GM21529 (cell line): Measurements from ENCODE around the gene GLDC.

Experiments used
- ATAC-seq: cut with Tn5 transposase; IDR thresholded peaks from one replicate; pipeline ENCODE4 v1.9.1; 2021; ENCODE audit not compliant: unreplicated experiment

The GLDC gene

DNA sequence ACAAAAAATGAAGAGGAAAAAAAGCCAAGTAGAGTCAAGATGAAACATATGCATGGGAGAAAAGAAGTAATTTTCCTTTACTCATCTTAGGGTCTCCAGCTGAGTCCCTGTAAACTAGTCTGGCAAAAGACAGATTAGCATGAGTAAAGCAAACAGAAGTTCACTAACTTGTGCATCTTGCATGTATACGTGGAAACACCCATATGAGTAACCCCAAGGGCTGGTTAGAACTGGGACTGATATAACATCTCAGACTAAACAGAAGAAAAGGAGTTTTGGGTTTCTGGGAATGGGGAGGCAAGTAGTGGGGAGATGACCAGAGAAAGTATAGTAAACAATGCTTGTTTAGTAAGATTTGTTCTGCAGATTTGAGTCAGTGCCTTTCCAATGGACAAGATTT is 20.1 kb upstream of the GLDC start:
- no peak for ATAC-seq

DNA sequence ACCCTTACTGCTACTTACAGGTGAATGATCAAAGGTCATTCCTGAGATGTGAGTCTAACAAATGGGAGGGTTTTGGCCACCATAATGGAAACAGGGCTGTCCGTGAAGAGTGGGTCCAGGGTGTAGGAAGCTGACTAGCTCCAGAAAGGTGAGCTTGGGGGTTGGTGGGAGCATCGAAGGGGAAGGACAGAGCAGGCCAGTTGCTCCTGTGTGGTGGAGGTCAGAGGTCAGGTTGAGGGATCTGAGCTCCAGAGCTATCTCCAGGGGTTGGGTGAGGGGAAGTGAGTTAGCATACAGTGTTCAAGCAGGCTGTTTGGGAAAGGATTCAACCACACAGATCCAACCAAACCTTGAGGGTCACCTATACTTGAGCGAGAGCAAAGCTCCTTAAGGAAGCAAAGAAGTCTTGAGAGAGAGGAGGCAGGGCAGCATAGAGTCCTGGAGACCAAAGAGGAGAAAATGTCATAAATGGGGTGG is 18.7 kb upstream of the GLDC start:
- no peak for ATAC-seq

DNA sequence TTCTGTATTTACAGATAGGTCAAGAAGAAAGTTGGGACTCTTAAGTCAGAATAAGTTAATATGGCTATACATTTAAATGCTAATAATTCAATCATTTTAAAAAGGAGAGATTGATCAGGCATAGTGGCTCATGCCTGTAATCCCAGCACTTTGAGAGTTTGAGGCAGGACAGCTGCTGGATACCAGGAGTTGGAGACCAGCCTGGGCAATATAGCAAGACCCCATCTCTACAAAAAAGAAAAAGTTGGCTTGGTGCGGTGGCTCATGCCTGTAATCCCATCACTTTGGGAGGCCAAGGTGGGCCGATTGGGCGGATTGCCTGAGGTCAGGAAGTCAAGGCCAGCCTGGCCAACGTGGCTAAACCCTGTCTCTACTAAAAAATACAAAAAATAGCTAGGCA is 15.0 kb upstream of the GLDC start:
- no peak for ATAC-seq

DNA sequence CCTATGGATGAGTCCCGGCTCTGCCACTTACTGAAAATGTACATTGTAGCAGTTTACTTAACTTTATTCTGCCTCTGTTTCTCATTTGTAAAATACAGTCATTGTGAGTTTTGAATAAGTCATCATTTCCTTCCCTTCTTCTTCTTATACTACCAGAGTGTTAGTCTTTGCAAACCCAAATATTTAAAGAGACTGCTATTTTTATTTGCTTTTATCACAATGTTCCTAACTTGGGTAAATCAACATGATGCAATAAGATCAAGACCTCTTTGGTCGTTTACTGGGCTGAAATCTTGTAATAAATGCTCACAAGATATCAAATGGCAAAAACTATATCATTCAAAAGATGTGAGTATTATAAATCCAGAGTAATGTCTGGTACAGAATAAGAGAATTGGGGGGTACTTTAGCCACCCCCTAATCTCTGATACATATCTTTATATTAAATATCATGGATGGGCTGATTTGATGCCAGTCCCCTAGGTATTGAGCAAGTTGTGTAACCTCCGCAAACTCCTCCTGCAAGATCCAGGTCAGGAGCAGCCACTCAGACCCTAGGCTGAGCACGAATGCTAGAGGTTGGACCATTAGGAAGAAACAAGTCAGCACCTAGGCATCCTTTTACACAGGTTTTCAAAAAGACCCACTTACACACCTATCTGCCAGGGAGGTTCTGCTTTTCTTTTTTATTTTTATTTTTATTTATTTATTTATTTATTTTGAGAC is 13.3 kb upstream of the GLDC start:
- no peak for ATAC-seq

DNA sequence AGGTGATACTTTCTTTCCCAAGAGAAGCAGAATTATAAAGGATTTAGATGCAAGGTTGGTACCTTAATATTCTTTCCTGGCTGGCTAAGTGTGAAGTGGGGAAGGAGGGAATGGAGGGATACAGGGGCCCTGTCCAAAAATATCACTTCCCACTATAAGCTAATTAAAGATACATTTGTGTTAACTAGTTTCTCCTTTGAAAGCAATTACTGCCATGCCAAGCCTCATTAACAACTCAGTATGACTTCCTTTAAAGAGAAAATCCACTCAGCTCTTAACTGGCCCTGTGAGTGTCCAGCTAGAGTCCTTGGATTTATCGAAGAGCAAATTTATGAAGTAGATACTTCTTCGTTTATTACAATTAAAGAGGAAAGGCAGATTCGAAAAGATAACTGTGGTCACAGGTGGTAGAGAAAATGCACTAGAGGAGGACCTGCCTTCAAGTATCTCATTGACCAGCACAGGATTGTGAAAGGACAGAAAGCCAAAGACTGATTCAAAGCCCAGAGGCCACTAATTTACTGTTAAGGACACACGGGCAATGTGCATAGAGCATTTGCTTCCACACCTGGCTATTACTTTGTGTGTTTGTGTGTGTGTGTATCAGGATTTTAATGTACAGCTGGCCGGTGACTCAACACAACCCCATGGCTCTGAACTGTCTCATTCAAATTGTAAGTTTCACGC is 11.2 kb upstream of the GLDC start:
- no peak for ATAC-seq

DNA sequence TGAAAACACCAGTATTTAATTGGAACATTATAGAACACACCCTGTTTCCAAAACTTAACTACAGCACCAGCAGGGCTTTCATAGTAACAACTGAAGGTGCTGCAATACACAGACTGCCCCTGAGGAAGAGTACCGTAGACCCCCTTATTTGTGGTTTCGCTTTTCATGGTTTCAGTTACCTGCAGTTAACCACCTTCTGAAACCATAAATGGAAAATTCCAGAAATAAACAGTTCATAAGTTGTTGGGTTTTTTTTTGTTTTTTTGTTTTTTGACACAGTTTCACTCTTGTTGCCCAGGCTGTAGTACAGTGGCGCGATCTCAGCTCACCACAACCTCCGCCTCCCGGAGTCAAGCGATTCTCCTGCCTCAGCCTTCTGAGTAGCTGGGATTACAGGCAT is 9.5 kb upstream of the GLDC start:
- ATAC-seq: peak; percentile 95

DNA sequence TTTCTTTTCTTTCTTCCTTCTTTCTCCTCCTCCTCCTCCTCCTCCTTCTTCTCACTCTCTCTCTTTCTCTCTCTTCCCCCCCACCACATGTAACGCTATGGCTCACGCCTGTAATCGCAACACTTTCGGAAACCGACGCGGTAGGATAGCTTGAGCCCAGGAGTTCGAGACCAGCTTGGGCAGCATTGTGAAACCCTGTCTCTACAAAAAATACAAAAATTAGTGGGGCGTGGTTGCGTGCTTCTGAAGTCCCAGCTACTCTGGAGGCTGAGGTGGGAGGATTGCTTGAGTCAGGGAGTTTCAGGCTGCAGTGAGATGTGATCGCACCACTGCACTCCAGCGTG is 736 bp upstream of the GLDC start:
- no peak for ATAC-seq

DNA sequence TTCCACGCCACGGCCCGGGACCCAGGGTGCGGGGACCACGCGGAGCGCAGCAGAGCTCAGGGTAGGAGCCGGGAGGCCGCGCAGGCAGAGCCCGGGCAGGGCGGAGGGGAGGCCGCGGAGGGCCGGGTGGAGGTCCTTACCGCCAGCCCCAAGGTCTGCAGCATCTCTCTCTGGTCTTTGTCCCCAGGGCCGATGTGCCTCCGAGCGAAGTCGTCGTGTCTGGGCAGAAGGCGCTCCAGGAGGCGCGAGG is 499 bp downstream of the GLDC start:
- ATAC-seq: peak; percentile 35

DNA sequence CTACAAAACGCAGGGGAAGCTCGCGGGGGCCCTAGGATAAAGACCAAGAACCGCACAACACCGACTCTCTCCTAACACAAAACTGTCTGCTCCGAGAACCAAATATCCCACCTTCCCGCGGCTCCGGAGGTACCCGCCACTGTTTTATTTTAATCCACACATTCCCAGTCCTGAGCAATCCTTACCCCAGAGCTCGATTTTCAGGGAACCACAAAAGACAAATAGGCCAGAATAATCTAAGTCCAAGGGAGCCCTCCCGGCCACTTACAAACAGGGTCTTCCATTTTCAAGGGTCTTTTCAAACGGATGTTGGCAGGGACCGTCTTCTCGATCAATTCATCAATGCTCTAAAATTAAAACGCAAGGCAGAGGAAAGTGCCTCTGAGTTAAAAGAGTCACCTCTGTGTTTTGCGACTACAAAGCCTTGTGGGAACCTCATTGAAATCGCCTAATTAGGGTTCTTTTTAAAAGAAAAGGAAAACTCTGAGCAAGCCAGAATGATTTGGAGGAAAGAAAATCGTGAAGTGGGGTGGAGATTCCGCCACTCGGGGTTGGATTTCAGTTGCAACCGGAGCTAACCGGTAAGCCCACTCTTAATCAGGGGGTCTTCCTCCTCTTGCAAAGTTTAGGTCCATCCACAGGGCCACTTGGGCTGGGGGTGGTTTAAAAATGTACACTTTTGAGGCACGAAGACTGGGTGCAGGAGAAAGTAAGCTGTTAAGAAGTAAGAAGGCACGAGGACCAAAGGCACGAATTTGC is 1.0 kb downstream of the GLDC start:
- ATAC-seq: no peak

DNA sequence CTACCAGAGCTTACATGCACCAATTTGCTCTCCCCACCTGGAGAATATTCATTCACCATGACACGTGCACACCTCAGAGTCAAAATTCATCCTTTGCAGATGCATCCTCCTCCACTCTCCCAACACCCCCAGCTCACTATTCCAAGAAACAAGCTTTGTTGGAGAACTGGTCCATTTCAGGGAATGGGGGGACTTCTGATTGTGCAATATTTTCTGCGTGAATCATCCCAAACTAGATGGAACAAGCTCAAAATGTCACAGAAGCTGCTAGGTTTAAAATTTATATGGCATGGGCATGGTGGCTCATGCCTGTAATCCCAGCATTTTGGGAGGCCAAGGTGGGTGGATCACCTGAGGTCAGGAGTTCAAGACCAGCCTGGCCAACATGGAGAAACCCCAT is 3.6 kb downstream of the GLDC start:
- ATAC-seq: no peak

DNA sequence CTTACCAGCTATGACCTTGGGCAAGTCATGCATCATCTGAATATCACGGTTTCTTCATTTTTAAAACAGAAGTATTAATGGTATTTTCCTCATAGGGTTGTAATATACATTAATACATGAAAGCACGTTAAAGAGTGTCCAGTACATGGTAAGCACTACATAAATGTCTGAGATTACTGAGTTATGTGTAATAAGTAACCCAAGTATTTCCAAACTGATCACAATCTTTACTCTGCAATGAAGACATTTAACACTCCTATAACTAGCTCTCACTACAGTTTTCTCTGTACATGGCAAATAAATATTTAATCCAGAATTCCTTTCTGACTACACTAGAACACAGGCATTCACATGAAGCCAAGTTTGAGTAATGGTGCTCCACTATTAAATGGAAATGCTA is 4.0 kb downstream of the GLDC start:
- ATAC-seq: no peak

DNA sequence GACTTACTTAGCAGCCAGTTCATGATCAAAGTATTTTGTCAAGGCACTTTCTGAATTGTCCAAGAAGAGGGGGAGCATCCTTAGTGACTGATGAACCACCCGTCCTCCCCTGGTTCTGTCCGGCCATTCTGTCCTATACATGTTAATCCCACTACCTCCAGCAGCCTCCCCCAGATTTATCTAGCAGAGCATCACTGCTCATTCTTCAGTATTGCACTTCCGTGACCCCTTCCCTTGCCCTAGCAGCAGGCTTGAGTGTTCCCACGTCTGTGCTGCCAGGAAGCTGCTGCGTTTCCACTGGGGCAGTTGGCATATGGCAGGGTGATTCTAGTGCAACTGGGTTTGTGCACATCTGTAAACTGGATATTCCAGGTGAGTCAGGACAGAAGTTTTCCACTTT is 4.5 kb downstream of the GLDC start:
- ATAC-seq: no peak

DNA sequence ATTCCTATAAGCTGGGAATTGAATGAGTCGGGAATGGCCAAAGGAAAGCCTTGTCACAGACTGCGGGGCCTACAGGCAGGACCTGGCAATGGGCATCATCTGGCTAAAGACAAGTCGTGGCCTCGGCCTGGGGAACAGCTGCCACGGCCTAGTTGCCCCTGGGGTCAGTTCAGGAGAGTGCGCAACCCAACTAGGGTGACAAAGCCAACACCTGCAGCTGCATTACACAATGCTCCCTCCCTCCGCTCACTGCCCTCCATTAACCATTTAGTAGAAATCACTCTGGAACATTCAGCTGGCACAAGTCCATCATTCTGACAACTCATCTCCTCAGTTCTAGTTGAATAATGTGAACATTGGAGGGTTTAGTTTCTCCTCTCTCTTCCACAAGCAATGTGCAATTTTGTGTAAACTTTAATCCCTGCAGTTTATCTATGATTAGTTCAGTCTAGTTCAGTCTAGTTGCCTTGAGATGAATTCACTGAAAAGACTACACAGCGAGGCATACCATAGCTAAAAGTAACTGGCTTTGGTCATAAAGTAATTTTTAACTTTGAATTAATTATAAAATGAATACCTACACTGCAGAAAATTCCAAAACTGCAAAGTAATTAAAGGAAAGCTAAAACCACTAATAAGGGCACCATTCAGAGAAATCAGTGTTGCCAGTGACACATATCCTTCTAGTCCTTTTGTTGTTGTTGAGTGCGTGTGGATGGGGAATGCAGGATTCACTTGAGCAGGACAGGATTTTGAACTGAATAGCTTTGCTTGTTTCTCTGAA is 5.1 kb downstream of the GLDC start:
- ATAC-seq: no peak

DNA sequence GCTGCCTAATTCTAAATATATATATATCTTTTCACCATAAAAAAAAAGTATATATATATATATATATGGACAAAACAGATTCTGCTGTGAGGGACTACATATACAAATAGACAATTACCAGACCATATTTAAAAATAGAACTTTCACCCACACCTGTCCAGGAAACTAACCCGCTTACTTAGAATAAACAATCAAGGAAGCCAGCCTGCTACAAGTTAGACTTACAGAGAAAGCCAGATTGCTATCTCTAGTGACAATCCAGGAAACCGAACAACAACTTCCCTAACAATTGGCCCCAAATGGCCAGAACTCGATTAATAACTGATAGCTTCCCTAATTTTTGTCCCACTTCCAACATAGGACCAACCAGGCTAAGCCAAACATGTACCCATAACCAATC is 5.9 kb downstream of the GLDC start:
- no peak for ATAC-seq

DNA sequence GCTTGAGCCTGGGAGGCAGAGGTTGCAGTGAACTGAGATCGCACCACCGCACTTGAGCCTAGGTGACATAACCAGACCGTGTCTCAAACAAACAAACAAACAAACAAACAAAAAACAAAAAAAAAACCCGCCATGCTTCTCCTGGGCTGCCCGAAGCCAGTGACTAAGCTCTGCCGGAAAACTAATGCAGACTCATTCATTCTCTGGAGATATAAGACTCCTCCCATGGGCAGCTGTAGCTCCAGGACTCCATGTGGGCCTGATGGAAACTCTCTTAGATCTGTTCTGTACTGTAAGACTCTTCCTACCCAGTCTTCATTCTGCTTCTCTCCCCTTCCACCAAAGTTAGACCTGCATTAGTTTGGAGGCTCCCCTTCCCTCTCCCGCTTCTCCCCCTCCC is 11.1 kb downstream of the GLDC start:
- ATAC-seq: no peak

DNA sequence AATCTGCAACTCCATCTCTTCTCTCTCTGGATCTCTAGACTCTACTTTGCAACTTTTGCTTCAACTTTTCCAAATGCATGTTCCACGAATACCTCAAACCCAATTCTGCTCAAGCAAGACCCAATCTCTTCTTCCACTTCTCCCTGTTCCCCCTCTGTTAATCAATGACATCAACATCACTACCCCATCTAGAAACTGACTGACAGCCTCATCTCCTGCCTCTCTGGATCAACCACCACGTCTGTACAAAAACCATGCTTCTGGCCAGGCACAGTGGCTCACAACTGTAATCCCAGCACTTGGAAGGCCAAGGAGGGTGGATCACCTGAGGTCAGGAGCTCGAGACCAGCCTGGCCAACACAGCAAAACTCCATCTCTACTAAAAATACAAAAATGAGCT is 12.2 kb downstream of the GLDC start:
- no peak for ATAC-seq

DNA sequence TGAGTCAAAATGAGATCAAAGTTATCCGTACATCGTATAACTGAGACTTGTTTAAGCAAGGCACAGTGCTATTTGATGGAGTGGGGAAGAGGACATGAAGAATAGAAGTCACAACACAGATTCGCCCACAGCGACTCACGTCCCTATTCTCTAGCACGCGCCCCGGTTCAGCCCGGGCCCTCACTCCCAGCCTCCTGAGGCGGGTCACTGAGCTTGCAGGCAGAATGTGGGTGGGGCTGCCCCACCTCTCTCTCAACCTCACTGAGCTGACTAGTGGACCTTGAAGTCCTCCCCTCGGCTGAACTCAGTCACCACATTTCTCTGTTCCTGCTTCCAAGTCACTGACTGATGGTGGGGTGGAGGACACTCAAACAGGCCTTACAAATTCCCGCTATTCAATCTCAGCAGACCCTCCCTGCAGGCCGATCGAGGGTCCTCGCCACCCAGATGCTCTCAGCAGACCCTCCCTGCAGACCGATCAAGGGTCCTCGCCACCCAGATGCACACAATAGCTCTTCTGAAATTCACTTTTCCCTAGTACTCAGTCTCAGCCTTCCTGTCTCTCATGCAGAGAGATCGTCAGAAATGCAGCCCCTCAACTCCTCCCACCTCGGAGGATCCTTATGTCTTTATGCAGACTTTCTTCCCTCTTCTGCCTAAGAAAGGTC is 12.9 kb downstream of the GLDC start:
- peak; percentile 97 for ATAC-seq

DNA sequence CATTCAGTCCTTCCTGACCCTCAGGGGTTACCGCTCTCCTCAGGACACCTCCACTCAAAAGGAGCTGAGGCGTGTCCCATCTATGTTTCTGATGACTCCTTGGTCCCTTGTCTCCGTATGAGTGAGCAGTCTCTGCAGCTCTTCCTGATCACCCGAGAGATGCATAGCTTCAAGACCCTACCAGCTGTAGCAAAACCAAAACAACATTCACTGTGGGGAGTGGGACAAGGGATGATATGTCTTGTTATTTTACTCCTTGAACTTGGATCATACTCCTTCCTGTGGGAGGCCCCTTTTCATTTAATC is 14.4 kb downstream of the GLDC start:
- peak; percentile 3 for ATAC-seq

DNA sequence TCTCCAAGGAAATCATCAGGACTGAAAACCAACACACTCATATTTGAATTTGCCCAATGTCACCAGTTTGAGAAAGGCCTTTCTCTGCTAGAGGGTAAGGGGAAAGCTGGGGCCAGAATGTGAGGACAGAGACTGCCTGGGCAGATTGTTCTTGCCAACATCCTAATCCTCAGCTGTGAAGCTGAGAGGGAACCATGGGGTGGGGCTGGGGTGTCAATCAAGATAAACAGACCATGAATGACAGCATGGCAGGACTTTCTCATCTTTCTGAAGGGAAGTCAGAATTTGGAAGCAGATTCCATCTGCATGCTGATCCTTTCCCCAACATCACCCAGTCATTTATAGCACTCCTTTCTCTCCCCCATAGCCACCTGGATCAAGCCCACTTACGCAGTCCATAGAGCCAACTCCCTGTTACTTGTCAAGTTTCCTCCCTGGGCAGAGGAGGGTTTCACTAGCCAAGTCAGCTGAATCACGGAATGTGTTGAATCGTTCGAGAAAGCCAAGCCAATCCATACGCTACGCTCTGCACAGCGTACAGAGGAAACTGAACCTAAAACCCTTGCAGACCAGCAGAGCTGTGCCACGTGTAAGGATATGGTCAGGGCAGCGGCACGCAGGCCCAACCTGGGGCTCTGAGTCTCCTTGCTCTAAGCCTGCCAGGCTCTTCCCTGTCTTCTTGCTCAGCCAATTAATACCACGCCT is 14.9 kb downstream of the GLDC start:
- ATAC-seq: peak; percentile 47

DNA sequence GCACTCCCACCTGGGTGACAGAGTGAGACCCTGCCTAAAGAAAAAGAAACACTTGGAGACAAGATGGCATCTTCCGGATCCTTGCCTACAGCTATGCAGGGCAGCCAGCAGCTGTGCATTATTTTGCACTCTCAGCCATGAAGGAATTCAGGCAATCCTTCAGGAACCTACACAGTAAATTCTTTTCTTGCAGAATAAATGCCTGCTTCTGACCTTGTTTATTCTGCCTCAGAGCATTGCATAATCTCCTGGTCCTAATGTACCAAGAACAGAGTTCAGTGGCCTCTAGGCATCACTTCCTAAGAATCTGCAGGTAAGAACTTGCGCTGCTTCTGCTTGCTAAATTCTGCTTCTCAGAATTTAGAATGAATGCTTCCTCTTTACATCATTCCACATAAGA is 16.8 kb downstream of the GLDC start:
- ATAC-seq: no peak

DNA sequence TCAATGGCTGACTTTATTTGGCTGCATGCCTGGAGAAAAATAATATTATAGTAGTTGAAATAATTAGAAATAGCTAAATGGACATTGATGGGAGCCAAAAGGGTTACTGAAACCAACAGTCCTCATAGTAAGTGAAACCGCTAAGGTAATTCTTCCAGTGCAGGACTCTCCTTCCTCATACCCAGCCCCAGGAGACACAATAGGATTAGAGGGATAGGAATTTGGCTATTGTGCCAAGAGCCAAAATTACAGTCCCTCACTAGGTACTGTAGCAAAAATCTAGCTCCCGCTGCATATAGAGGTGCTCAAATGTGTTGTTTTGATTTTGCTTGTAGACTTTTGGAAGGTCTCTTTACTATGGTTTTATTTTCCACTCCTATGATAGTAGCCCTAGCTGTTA is 20.2 kb downstream of the GLDC start:
- ATAC-seq: no peak
